ENCODE data around the gene TBC1D5. TPM values are rescaled to one million over a fixed set of nuclear protein-coding genes. Genes with fewer than 3 reads are reported as not detected.
"Not testable (repeated sequence)": the region's sequence is repeated elsewhere in the genome, so short reads cannot be mapped to it uniquely, and the experiment has no call there.

Gene TBC1D5
- total RNA-seq, 1 donor from 2014 or later, result 108 TPM

DNA sequence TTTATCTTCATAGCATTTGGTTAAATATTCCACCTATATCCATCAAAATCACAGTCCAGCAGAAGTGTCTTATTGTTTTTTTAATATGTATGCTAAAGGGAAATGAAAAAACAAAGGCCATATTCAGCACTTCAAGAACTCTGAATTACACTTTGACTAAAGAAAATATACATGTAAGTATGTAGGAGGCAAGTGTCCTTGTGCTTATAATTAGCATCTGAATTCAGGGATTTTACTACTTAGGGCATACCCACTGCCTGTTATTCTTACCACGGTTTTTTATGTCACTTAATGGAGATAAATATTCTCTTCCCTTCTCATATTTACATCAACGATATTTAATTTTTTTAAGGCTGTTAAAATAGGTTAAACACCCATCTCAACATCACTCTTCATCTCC, 117.3 kb downstream of the TBC1D5 start:
- H3K27ac Mint-ChIP-seq, result no peak overlapping the region
- H3K4me3 Mint-ChIP-seq, result no peak overlapping the region

DNA sequence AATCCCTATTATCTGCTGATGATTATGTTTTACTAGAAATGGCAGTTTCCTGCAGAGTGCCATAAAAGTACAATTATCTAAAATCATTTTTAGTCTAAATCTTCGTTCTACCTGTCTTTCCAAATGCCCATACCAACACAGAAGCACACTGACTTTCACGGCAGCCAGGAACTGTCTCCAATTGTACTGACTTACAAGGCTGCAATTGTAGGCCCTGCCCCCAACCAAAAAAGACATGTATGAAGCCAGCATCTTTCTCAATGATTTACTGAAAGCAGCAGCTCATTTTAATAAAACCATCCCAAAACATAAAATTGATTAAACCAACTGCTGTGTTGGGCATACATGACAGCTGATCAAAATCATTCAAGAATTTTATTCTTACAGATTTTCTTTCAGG, 119.0 kb downstream of the TBC1D5 start:
- H3K4me1 Mint-ChIP-seq, result peaks cover 4% of the 10 kb centered on the region
- Histone ChIP-seq H4K20me1 (ENCODE audit: low read depth) (no peaks in the 10 kb centered on the region), H3K36me3 (no peaks in the 10 kb centered on the region), H3K4me2 (no peak overlapping the region), H3K27me3 (no peaks in the 10 kb centered on the region), H3K9me3 (ENCODE audit: low read depth) (no peaks in the 10 kb centered on the region), H3K79me2 (ENCODE audit: low read depth) (no peaks in the 10 kb centered on the region), H3K9ac (no peak overlapping the region), H2AFZ (replicated peaks) (no peak overlapping the region), H3K27ac (no peak overlapping the region), H3K4me1 (peaks cover 43% of the 10 kb centered on the region), H3F3A (ENCODE audit: low read depth) (peaks cover 4% of the 10 kb centered on the region), H3K4me3 (no peak overlapping the region)
- H3K4me3 Mint-ChIP-seq, result no peak overlapping the region
- H3K9me3 Mint-ChIP-seq, result no peaks in the 10 kb centered on the region
- TF ChIP-seq, protein P1, sequence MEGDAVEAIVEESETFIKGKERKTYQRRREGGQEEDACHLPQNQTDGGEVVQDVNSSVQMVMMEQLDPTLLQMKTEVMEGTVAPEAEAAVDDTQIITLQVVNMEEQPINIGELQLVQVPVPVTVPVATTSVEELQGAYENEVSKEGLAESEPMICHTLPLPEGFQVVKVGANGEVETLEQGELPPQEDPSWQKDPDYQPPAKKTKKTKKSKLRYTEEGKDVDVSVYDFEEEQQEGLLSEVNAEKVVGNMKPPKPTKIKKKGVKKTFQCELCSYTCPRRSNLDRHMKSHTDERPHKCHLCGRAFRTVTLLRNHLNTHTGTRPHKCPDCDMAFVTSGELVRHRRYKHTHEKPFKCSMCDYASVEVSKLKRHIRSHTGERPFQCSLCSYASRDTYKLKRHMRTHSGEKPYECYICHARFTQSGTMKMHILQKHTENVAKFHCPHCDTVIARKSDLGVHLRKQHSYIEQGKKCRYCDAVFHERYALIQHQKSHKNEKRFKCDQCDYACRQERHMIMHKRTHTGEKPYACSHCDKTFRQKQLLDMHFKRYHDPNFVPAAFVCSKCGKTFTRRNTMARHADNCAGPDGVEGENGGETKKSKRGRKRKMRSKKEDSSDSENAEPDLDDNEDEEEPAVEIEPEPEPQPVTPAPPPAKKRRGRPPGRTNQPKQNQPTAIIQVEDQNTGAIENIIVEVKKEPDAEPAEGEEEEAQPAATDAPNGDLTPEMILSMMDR (IDR thresholded peaks at IDR 0.05), result no peak
- TF ChIP-seq EZH2phosphoT487 (IDR thresholded peaks at IDR 0.05), result no peak
- TF ChIP-seq EZH2 (IDR thresholded peaks at IDR 0.05), result no peak
- no peaks in the 10 kb centered on the region for H3K27me3 Mint-ChIP-seq (ENCODE audit: insufficient read depth, low read depth)
- H3K27ac Mint-ChIP-seq, result no peak overlapping the region
- peaks cover 4% of the 10 kb centered on the region for H3K36me3 Mint-ChIP-seq
- DNase-seq (ENCODE audit: low spot score), result no peak

More for the DNA sequence above, 117.3 kb downstream of the TBC1D5 start:
- no peak overlapping the region for H3K9ac ChIP-seq
- H3K27ac ChIP-seq, result no peak overlapping the region
- no peak overlapping the region for H3K4me2 ChIP-seq
- no peaks in the 10 kb centered on the region for H3K27me3 ChIP-seq
- no peaks in the 10 kb centered on the region for H3K9me3 Mint-ChIP-seq
- H3K9me3 ChIP-seq (ENCODE audit: low read depth), result no peaks in the 10 kb centered on the region
- peaks cover 43% of the 10 kb centered on the region for H3K4me1 ChIP-seq
- H3K4me1 Mint-ChIP-seq, result peaks cover 4% of the 10 kb centered on the region
- H3K36me3 Mint-ChIP-seq, result peaks cover 2% of the 10 kb centered on the region
- no peaks in the 10 kb centered on the region for H3K36me3 ChIP-seq
- no peak overlapping the region for H3K4me3 ChIP-seq
- TF ChIP-seq EZH2 (IDR thresholded peaks at IDR 0.05) (no peak), EZH2phosphoT487 (IDR thresholded peaks at IDR 0.05) (no peak)
- TF ChIP-seq, protein P1 (IDR thresholded peaks at IDR 0.05), result no peak
- H3F3A ChIP-seq (ENCODE audit: low read depth), result peaks cover 4% of the 10 kb centered on the region
- H3K27me3 Mint-ChIP-seq (ENCODE audit: insufficient read depth, low read depth), result no peaks in the 10 kb centered on the region
- H2AFZ ChIP-seq (replicated peaks), result no peak overlapping the region
- no peaks in the 10 kb centered on the region for H3K79me2 ChIP-seq (ENCODE audit: low read depth)
- H4K20me1 ChIP-seq (ENCODE audit: low read depth), result no peaks in the 10 kb centered on the region
- DNase-seq (ENCODE audit: low spot score), result no peak

DNA sequence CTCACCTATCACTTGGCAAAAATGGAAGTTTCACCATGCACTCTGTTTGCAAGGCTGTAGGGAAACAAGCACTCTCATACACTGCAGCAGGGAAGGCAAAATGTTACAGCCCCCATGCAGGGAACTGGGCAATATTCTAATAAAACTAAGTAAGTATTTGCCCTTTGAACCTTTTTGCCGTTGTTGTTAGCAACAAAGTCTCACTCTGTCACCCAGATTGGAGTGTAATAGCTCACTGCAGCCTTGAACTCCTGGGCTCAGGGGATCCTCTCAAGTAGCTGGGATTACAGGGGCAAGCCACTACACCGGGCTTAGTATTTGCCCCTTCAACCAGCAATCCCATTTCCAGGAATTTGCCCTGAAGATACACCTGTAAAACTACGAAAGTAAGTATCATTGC, 122.5 kb downstream of the TBC1D5 start:
- no peaks in the 10 kb centered on the region for H3K27me3 ChIP-seq
- H3K36me3 ChIP-seq, result no peaks in the 10 kb centered on the region
- H2AFZ ChIP-seq (replicated peaks), result no peak overlapping the region
- H3K4me3 ChIP-seq, result no peak overlapping the region
- no peaks in the 10 kb centered on the region for H3K9me3 ChIP-seq (ENCODE audit: low read depth)
- H3K9ac ChIP-seq, result no peak overlapping the region
- no peaks in the 10 kb centered on the region for H3F3A ChIP-seq (ENCODE audit: low read depth)
- peaks cover 5% of the 10 kb centered on the region for H3K9me3 Mint-ChIP-seq
- no peaks in the 10 kb centered on the region for H3K79me2 ChIP-seq (ENCODE audit: low read depth)
- no peak overlapping the region for H3K4me3 Mint-ChIP-seq
- H3K27me3 Mint-ChIP-seq (ENCODE audit: insufficient read depth, low read depth), result no peaks in the 10 kb centered on the region
- H3K4me2 ChIP-seq, result no peak overlapping the region
- peaks cover 13% of the 10 kb centered on the region for H3K36me3 Mint-ChIP-seq
- no peak overlapping the region for H3K27ac ChIP-seq
- no peaks in the 10 kb centered on the region for H3K4me1 Mint-ChIP-seq
- H3K27ac Mint-ChIP-seq, result no peak overlapping the region
- TF ChIP-seq, protein P1 (IDR thresholded peaks at IDR 0.05), result no peak
- TF ChIP-seq EZH2 (IDR thresholded peaks at IDR 0.05) (no peak), EZH2phosphoT487 (IDR thresholded peaks at IDR 0.05) (no peak)
- no peak for DNase-seq (ENCODE audit: low spot score)
- H4K20me1 ChIP-seq (ENCODE audit: low read depth), result no peaks in the 10 kb centered on the region
- H3K4me1 ChIP-seq, result peaks cover 14% of the 10 kb centered on the region

DNA sequence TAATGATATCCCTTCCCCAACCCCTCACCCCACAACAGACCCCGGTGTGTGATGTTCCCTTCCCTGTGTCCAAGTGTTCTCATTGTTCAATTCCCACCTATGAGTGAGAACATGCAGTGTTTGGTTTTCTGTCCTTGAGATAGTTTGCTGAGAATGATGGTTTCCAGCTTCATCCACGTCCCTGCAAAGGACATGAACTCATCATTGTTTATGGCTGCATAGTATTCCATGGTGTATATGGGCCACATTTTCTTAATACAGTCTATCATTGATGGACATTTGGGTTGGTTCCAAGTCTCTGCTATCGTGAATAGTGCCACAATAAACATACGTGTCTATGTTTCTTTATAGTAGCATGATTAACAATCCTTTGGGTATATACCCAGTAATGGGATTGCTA, 129.4 kb downstream of the TBC1D5 start:
- DNase-seq (ENCODE audit: low spot score), result not testable (repeated sequence)
- peaks cover 16% of the 10 kb centered on the region for H3K36me3 Mint-ChIP-seq

More for the DNA sequence above, 129.4 kb downstream of the TBC1D5 start:
- H3K9me3 ChIP-seq (ENCODE audit: low read depth); H3K4me3 Mint-ChIP-seq; H3K4me1 ChIP-seq; H3K4me2 ChIP-seq; H3K4me3 ChIP-seq; H3K27me3 ChIP-seq; H3K36me3 ChIP-seq; H3K79me2 ChIP-seq (ENCODE audit: low read depth); H4K20me1 ChIP-seq (ENCODE audit: low read depth); H3K27ac ChIP-seq; H3K27ac Mint-ChIP-seq; H3K9ac ChIP-seq; H3K4me1 Mint-ChIP-seq; H3F3A ChIP-seq (ENCODE audit: low read depth); H2AFZ ChIP-seq (replicated peaks); H3K27me3 Mint-ChIP-seq (ENCODE audit: insufficient read depth, low read depth): not testable (repeated sequence)
- peaks cover 21% of the 10 kb centered on the region for H3K9me3 Mint-ChIP-seq

Measured in neural progenitor cell (in vitro differentiated cells).